NCI-H2196 treated with DMSO at 0.1 percent for 48 hours (cell line): ENCODE data around the gene PAFAH1B2.
A peak's percentile ranks its signal among the peaks of the same experiment; 100 is the strongest.
"Not testable (repeated sequence)": the region's sequence is repeated elsewhere in the genome, so short reads cannot be mapped to it uniquely, and the experiment has no call there.

Source experiments
- DNase-seq: peaks from one replicate; lab custom pipeline; 2025; ENCODE audit not compliant: unreplicated experiment; lab: John Stamatoyannopoulos, UW

The PAFAH1B2 gene

DNA sequence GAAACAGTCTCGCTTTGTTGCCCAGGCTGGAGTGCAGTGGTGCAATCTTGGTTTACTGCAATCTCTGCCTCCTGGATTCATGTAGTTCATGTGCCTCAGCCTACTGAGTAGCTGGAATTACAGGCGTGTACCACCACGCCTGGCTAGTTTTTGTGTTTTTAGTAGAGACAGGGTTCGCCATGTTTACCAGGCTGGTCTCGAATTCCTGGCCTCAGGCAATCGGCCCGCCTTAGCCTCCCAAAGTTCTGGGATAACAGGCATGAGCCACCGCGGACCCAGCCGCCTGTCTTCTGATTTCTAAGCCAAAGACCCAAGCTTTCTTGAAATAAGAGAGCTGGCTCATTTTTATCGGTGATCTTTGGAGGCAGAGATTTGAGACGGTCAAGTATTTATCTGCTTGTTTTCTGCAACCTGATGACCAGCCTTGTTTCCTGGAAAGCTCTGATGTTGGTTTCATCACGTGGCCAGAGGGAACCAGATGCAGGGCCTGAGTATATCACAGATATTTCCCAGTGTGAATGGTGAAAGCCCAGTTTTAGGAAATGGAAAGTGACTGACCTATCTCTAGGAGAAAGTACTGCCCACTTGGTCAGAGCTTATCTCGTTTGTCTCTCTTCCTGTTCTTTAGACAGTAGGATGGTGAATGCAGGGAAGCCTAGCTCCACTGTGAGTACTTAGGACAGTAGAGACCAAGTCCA, 28.8 kb downstream of the PAFAH1B2 start:
- no peak for DNase-seq

DNA sequence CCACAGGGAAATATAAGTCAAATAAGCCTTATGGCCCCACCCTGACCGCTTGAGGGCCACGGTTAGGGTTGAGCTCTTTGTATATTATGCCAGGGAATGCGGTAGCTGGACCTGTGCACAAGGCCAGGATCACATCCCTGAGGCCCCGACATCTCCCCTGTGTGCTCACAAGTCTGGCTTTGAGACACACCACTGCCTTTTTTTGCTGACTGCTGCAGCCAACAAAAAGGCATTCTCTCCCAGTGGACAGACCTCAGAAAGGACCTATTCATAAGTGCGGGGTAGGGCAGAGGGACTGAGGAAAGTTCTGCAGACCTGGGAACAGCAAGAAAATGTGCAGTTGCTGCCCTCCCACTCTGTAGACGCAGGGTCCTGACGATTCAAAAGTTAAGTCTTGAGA, 31.0 kb downstream of the PAFAH1B2 start:
- DNase-seq = no peak

DNA sequence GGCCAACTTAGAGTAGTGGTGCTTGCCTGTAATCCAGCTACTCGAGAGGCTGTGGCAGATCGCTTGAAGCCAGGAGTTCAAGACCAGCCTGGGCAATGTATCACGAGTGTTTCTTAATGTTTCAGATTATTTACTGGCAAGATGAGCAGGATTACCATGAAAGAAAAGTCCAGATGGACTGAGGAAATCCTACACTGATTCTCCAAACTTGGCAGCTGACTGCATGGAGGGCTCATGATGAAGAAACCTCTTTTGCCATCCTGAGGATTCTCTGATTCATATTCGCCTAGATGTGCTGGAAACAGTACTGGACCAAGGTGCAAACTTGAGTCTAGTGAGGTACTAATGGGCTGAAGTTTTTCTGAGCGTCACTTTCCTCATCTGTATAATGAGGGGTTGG, 31.7 kb downstream of the PAFAH1B2 start:
- no peak for DNase-seq

DNA sequence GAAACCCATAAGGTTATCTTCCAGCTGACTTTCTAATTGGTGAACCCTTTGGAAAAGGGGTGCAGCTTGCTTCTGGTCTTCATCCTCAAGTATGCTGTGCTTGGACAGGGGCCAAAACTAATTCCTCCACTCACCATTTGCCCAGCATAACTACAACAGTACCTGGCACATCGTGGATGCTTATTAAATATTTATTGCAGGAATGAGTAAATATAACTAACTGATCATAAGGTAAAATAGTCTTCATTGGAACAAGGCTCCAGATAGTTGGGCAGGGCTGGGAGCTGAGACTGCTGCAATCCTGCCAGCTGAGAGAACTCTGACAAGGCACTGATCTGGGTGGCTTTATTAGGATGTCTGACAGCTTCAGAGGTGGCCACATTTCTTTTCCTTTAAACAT, 32.1 kb downstream of the PAFAH1B2 start:
- no peak for DNase-seq

DNA sequence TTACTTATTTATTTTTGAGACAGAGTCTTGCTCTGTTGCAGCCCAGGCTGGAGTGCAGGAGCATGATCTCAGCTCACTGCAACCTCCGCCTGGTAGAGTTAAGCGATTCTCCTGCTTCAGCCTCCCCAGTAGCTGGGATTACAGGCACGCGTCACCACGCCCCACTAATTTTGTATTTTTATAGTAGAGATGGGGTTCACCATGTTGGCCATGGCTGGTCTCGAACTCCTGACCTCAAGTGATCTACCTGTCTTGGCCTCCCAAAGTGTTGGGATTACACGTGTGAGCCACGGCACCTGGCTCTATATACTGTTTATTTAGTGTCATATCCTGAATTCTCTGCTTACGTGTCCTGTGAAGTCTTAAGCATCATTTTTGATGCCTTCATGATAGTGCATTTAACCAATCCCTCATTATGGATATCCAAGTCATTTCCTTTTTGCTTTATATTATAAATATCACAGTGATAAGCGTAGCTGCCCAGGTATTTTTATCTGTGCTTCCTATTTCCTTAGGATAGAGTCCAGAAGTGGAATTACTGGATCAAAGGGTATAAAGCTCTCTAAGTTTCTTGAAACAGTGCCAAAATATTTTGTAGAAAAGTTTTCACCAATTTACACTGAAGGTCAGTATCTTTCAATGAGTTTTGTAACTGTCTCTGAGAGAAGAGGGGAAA, 33.6 kb downstream of the PAFAH1B2 start:
- no peak for DNase-seq

DNA sequence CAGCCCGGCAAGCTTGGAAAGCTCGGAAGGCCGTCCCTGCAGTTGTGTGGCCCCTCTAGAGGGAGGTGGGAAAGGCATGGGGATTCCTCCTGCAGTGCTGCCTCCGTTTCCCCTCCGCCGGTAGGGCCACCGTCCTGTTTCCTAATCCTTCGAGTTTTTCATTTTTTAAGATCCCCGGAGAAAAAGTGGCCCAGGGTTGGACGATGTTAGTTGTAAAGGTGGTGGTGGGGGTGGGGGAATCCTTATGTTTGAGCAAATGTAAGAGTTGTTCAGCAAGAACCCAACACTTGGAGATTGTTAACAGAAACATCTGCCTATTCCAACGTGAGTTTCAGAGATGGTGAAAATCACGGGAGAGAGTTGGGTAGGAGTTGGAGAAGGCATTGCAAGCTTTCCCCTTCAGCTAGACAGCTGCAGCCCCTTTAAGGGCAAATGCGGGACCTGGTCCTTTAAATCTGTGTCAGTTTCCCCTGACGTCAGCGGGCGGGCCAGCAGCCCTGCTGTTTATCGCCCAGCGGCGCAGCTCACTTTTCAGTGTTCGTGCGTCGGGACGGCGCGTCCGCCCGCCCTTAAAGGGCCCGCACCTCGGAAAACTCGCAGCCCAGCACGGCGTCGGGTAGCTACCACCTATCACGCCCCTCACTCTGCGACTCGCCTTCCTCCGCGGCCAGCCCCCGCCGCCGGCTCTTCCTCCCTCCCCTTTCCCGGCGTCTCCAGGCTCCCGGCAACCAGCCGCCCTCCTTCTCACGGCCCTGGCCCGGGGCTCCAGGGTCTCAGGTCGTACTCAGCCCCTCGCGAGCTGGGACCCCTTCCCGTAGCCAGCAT, 34.3 kb downstream of the PAFAH1B2 start, which contains the start of gene SIDT2:
Gene SIDT2 (plus strand): TSS at position 534 of the 825 bp plus-strand sequence. CDS start 521 bp downstream, outside the sequence.
- peak; percentile 55 for DNase-seq

DNA sequence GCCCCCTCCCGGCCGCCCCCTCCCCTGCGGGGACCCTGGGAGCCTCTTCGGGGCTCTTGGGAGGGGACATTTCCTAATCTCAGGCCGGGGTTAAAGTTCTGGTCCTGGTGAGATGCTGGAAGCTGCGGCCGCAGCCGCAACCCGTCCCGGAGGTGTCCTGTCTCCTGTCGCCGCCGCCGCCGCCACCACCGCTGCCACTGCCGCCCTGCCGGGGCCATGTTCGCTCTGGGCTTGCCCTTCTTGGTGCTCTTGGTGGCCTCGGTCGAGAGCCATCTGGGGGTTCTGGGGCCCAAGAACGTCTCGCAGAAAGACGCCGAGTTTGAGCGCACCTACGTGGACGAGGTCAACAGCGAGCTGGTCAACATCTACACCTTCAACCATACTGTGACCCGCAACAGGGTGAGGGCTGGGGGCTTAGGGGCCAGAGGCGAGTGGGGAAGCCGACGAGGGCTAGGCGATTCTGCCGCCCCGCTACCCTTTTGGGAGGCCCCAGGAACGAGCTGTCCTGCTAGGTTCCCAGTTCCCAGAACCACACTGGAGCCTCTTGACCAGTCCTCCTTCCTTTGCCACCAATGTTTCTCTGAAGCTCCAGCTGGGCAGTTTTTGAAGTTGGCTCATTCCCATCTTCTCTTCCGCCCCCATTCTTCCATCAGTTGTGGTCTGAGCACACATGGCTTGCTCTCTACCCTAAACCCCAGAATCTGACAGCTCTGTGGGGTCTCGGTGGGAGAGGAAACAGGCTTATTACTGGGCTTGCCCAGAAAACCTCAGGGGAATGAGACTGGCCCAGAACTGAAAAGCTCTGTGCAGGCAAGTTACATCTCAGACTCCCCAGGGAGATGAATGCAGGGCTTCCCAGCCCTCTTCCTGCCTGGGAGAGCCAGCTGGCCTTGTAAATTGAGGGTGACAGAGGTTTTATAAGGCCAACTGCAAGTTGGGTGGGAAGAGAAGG, 35.2 kb downstream of the PAFAH1B2 start:
- no peak for DNase-seq

DNA sequence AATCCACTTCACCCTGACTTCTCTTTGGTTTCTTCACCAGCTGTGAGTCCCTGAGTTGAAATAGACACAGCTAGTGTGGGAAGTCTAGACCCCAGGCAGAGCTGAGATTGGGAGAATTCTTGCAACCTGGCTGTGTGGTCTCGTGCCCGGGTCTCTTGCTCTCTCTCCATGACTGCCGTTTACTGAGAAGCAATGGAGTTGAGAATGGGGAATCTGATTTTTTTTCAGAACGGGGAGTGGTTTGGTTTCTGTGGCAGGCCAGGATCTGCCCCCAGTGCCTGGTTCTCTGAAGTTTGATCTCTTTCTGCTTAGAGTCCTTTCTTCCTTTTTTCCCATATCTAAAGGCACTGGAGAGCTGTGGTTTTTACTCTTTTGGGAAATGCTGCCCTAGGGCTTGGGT, 35.9 kb downstream of the PAFAH1B2 start:
- DNase-seq = no peak

DNA sequence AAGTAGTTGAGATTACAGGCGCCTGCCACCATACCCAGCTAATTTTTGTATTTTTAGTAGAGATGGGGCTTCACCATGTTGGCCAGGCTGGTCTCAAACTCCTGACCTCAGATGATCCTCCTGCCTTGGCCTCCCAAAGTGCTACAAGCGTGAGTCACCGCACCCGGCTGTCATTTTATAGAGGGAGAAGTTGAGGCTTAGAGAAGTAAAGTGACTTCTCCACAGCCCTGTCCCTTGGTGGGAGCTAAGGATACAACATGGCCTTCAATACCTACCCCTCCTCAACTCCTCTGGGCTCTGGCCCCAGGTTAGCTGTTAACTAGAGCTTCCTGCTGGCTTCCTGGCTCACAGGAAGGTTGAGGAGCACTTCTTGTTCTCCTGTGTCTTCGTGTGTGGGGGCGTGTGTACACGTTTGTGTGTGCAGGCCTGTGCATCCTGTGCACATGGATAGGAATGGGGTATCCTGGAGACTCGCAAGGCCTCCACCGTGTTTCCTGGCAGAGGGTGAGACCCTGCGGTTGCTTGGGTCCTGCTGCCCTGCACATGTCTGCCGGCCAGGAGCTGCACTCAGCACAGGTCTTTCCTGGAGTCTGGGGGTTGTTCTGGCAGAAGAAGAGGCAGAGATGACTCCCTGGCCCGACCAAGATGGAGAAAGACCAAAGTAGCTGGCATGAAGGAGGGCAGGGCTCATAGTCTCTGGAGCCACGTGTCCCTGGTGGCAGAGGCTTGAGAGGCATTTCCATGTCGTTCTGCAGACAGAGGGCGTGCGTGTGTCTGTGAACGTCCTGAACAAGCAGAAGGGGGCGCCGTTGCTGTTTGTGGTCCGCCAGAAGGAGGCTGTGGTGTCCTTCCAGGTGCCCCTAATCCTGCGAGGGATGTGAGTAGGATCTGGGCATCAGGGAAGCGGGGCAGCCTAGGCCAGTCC, 36.8 kb downstream of the PAFAH1B2 start:
- no peak for DNase-seq

DNA sequence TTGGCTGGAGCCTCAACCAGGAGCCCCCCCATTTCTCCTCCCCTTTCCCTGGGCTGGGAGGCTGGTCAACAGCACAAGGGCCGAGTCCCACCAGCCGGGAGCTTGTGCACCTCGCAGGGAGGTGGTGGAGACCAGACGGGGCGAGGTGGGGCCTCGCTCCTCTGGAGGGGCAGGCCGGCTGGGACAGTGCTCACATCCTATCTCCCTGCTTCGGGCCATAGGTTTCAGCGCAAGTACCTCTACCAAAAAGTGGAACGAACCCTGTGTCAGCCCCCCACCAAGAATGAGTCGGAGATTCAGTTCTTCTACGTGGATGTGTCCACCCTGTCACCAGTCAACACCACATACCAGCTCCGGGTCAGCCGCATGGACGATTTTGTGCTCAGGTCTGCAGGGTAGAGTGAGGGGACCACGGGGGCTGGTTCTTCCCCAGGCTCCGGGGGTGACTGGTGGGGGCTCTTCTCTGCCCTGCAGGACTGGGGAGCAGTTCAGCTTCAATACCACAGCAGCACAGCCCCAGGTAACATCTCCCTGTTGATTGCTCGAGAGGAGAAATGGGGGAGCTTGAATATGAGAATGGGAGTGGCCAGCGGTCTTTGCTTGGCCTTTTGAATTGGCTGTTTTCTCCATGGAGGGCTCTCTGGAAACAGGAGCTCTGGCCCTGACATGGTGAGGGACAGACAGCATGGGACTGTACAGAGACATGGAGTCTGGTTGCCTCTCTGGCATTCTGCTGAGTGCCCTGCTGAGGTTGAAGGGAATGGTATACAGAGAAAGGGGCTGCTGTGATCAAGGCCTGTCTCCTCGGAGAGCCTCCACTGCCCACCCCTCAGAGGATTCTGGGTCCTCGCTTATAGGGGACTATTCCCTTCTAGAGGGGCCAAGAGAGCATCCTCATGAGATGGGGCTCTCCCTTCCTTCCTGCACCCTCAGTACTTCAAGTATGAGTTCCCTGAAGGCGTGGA, 37.8 kb downstream of the PAFAH1B2 start:
- DNase-seq = no peak

DNA sequence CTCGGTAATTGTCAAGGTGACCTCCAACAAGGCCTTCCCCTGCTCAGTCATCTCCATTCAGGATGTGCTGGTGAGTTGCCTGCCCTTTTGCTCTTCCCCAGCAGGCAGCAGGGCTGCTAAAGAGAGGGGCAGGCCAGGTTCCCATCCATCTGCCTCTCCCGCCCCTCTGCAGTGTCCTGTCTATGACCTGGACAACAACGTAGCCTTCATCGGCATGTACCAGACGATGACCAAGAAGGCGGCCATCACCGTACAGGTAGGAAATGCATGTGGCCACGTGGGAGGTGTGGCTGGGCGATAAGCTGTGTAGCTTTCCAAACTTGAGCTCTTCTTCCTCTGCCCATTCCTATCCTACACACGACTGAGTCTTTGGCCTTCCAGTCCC, 38.5 kb downstream of the PAFAH1B2 start:
- no peak for DNase-seq

DNA sequence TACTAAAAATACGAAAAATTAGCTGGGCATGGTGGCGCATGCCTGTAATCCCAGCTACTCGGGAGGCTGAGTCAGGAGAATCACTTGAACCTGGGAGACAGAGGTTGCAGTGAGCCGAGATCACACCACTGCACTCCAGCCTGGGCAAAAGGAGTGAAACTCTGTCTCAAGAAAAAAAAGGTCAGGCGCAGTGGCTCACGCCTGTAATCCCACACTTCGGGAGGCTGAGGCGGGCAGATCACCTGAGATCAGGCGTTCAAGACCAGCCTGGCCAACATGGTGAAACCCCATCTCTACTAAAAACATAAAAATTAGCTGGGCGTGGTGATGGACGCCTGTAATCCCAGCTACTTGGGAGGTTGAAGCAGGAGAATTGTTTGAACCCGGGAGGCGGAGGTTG, 39.1 kb downstream of the PAFAH1B2 start:
- DNase-seq = not testable (repeated sequence)

DNA sequence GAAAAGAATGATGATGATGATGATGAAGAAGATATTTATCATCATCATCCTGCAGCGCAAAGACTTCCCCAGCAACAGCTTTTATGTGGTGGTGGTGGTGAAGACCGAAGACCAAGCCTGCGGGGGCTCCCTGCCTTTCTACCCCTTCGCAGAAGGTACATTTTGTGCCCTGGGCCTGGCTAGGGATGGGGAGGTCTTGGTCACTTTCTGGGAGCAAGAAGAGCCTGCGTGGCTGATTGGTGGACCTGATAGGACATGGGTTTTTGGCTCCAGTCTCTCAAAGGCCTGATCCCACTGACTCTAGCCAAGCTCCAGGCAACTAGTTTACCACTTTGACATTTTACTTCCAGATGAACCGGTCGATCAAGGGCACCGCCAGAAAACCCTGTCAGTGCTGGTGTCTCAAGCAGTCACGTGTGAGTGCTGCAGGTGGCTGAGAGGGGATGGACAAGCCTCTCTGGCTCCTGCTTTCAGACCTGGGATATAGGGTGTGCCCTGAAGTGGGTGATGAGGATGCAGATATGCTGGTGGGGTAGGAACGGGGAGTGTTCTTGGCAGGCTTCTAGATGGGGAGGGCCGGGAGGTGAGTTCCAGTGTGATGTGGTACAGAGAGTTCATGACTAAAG, 39.8 kb downstream of the PAFAH1B2 start:
- DNase-seq = no peak

DNA sequence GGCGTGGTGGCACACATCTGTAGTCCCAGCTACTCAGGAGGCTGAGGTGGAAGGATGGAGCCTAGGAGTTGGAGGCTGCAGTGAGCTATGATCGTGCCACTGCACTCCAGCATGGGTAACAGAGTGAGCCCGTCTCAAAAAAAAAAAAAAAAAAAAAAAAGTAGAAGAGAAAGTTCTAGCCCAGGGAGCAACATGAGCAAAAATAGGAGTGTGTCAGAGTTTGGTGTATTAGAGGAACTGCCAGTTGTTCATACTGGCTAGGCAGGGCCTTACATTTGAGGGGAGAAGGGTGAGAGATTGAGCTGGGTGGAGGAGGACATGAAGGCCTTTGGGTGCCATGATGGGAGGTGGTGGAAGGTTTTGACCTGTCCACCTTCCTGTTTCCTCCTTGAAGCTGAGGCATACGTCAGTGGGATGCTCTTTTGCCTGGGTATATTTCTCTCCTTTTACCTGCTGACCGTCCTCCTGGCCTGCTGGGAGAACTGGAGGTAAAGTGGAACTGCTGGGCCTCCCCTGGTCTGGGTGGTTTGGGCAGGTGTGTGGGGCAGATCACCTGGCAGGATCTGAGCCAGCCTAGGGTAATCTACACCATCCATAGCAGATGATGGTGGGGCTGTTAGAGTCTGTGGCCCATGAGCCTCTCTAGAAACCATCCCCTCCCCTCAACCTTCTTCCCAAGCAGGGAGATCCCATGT, 41.8 kb downstream of the PAFAH1B2 start:
- no peak for DNase-seq

DNA sequence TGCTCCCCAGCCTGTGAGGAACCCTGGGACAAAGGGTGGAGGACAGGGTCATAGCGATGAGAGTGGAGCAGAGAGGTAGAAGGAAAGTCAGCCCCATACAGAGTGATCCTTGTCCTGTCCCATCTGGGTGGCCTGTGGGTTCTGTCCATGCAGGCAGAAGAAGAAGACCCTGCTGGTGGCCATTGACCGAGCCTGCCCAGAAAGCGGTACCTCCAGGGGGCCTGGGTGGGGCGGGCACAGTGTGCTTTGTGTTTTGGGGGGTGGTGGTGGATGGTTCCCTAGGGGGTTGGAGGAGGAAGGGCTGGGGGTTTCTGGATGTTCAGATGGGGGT, 42.3 kb downstream of the PAFAH1B2 start:
- no peak for DNase-seq

DNA sequence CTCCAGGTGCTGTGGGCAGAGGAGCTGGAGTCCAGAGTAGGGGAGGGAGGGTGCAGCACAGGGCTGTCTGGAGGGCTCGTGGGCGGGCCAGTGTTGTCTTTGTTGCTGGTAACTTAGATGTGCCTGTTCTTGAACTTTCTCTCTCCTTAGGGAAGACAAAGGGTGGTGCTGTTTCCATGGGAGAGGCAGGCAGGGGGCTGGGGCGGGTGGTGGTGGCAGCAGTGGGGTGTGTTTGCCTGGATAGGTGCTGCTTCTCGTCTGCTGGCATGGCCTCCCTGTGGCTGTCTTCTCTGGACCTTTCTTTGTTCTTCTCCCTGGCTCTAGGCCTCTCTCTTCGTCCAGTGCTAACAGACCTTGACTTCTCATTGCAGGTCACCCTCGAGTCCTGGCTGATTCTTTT, 42.9 kb downstream of the PAFAH1B2 start:
- no peak for DNase-seq

DNA sequence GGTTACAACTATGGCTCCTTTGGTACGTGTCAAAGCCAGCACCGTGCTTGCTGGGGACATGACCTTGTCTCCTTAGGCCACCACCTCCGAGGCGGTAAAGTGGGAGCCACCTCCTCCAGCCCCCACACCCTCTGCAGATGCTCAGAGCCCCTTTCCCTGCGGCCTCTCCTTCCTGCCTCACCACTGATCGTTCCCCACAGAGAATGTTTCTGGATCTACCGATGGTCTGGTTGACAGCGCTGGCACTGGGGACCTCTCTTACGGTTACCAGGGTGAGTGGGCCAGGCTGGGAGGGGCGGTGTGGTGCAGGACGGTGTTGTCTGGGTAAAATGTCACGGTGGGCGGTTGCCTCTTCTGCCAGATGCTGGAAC, 43.3 kb downstream of the PAFAH1B2 start:
- no peak for DNase-seq
